OCI-LY7 (cell line): ENCODE results near the gene CPSF7.

Experiments used
- EZH2phosphoT487 ChIP-seq: fragments of 200-600 bp; sonication (generic); IDR thresholded peaks from 2 replicates; pipeline ENCODE4 v1.6.1; 2018; ENCODE audit warnings: low read depth, borderline replicate concordance, mild to moderate bottlenecking, mixed run types, antibody characterized with exemption, low read length, moderate library complexity, mixed read lengths
- TF ChIP-seq, protein P1 (sequence below): fragments of 200-600 bp; sonication (generic); conservative IDR thresholded peaks from 2 replicates; pipeline ENCODE4 v1.5.1; 2014; ENCODE audit warnings: mild to moderate bottlenecking, antibody characterized with exemption, low read length, moderate library complexity, mixed read lengths

DNA sequence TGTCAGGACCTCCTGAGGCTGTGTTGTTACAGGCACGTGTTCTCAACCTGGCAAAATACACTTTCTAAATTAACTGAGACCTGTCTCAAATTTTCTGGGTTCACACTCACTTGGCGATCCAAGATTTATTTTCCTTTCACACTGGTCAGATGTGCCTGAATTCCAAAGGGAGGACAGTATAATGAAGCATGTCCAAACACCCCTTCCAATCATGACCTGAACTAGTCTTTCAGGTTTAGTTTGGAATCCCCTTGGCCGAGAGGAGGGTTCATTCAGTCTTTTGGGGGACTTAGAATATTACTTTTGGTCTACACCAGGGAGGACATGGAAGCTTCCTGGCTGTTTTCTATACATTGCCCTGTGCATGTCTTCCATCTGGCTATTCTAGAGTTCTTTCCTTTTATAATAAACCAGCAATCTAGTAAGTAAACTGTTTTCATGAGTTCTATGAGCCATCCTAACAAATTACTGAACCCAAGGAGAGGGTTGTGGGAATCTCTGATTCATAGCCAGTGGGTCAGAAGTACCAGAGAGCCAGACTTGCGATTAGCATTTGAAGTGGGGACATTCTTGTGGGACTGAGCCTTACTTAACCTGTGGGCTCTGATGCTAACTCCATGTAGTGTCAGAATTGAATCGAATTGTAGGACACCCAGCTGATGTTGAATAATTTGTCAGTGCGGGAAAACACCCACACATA lies 52.2 kb downstream of the CPSF7 start:
- TF ChIP-seq, protein P1, sequence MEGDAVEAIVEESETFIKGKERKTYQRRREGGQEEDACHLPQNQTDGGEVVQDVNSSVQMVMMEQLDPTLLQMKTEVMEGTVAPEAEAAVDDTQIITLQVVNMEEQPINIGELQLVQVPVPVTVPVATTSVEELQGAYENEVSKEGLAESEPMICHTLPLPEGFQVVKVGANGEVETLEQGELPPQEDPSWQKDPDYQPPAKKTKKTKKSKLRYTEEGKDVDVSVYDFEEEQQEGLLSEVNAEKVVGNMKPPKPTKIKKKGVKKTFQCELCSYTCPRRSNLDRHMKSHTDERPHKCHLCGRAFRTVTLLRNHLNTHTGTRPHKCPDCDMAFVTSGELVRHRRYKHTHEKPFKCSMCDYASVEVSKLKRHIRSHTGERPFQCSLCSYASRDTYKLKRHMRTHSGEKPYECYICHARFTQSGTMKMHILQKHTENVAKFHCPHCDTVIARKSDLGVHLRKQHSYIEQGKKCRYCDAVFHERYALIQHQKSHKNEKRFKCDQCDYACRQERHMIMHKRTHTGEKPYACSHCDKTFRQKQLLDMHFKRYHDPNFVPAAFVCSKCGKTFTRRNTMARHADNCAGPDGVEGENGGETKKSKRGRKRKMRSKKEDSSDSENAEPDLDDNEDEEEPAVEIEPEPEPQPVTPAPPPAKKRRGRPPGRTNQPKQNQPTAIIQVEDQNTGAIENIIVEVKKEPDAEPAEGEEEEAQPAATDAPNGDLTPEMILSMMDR, result no peak
- no peak for TF ChIP-seq EZH2phosphoT487
